ENCODE data around the gene MCUB.
"Not testable (repeated sequence)": the region's sequence is repeated elsewhere in the genome, so short reads cannot be mapped to it uniquely, and the experiment has no call there.

Gene MCUB

GRCh38 chr4:109631532-109632108 lies 71.6 kb downstream of the MCUB start:
- peak; percentile 13 for DNase-seq

- DNase-seq: no peak
Measured at GRCh38 chr4:109640644-109641043, 80.6 kb downstream of the MCUB start.

- no peak for DNase-seq
Measured at GRCh38 chr4:109645874-109646710, 86.0 kb downstream of the MCUB start.

- DNase-seq: no peak
Measured at GRCh38 chr4:109648266-109648996, 88.4 kb downstream of the MCUB start.

- DNase-seq: no peak
Measured at GRCh38 chr4:109648997-109649575, 89.0 kb downstream of the MCUB start.

GRCh38 chr4:109649872-109650271 lies 89.8 kb downstream of the MCUB start:
- DNase-seq: peak; percentile 1

GRCh38 chr4:109655396-109655795 lies 95.3 kb downstream of the MCUB start:
- DNase-seq: no peak

GRCh38 chr4:109657854-109658418 lies 97.9 kb downstream of the MCUB start:
- no peak for DNase-seq

GRCh38 chr4:109658871-109659410 lies 98.9 kb downstream of the MCUB start:
- DNase-seq: no peak

GRCh38 chr4:109662116-109662515 lies 102.1 kb downstream of the MCUB start:
- DNase-seq: no peak

- DNase-seq: no peak
Measured at GRCh38 chr4:109662771-109663170, 102.7 kb downstream of the MCUB start.

- no peak for DNase-seq
Measured at GRCh38 chr4:109665783-109666485, 105.9 kb downstream of the MCUB start.

- DNase-seq: no peak
Measured at GRCh38 chr4:109671350-109671749, 111.3 kb downstream of the MCUB start.

- DNase-seq: no peak
Measured at GRCh38 chr4:109672169-109672930, 112.3 kb downstream of the MCUB start.

- DNase-seq: no peak
Measured at GRCh38 chr4:109673303-109673702, 113.3 kb downstream of the MCUB start.

- no peak for DNase-seq
Measured at GRCh38 chr4:109675181-109675580, 115.1 kb downstream of the MCUB start.

- no peak for DNase-seq
Measured at GRCh38 chr4:109675843-109676242, 115.8 kb downstream of the MCUB start.

GRCh38 chr4:109676886-109677285 lies 116.8 kb downstream of the MCUB start:
- DNase-seq: no peak

GRCh38 chr4:109678472-109678871 lies 118.4 kb downstream of the MCUB start:
- DNase-seq: not testable (repeated sequence)

- not testable (repeated sequence) for DNase-seq
Measured at GRCh38 chr4:109678925-109679324, 118.9 kb downstream of the MCUB start.

GRCh38 chr4:109682875-109683274 lies 122.8 kb downstream of the MCUB start:
- DNase-seq: no peak
